Keratinocyte (primary cell): ENCODE measurements around the gene GPC1. TPM values are rescaled to one million over a fixed set of nuclear protein-coding genes. Genes with fewer than 3 reads are reported as not detected.
"Not testable (repeated sequence)": the region's sequence is repeated elsewhere in the genome, so short reads cannot be mapped to it uniquely, and the experiment has no call there.

ENCODE experiments used
- DNase-seq: peaks from one replicate; pipeline ENCODE4 v3.0.0-alpha.2; 2011; ENCODE audit warnings: low read depth, missing footprints, low spot score
- FAIRE-seq: peaks from 2 replicates; lab custom pipeline; 2011; peaks lifted over from hg19 to GRCh38; lab: Jason Lieb, UNC
- H2AFZ ChIP-seq: 2 replicates; pipeline ENCODE4 v1.6.0; 2012; ENCODE audit warnings: low read length, control low read depth, inconsistent platforms; ENCODE audit not compliant: control insufficient read depth
- H3K27ac ChIP-seq: 2 replicates; pipeline ENCODE4 v1.5.1; 2011; ENCODE audit warnings: low read length; ENCODE audit not compliant: control insufficient read depth, insufficient read depth
- H3K27me3 ChIP-seq: 3 replicates; pipeline ENCODE4 v1.6.0; 2011; ENCODE audit warnings: low read length; ENCODE audit not compliant: control insufficient read depth, insufficient read depth; ENCODE audit errors: extremely low read depth
- H3K36me3 ChIP-seq, 2 experiments: 2 replicates in 1 of 2; 3 replicates in 1 of 2; pipeline ENCODE4 v1.5.1; 2011; ENCODE audit warnings: low read length in 2 of 2, mild to moderate bottlenecking in 1 of 2; ENCODE audit not compliant: control insufficient read depth in 2 of 2, insufficient read depth in 2 of 2; ENCODE audit errors: extremely low read depth in 1 of 2
- H3K4me1 ChIP-seq: 3 replicates; pipeline ENCODE4 v1.5.1; 2011; ENCODE audit warnings: low read length; ENCODE audit not compliant: control insufficient read depth, insufficient read depth; ENCODE audit errors: extremely low read depth
- H3K4me2 ChIP-seq: 3 replicates; pipeline ENCODE4 v1.6.0; 2011; ENCODE audit warnings: low read depth, low read length; ENCODE audit not compliant: control insufficient read depth, insufficient read depth; ENCODE audit errors: extremely low read depth
- H3K4me3 ChIP-seq, 3 experiments: fragments of 200-600 bp in 1 of 3; sonication (generic) in 1 of 3; 2 replicates in 2 of 3; 3 replicates in 1 of 3; pipeline ENCODE4 v1.5.1; 2011 to 2016; ENCODE audit warnings: low read length in 3 of 3, mild to moderate bottlenecking in 3 of 3, control low read depth in 2 of 3, inconsistent platforms in 1 of 3, low read depth in 1 of 3, mixed read lengths in 1 of 3, mixed run types in 1 of 3, moderate library complexity in 1 of 3; ENCODE audit not compliant: control insufficient read depth in 2 of 3, insufficient read depth in 2 of 3; ENCODE audit errors: extremely low read depth in 1 of 3
- H3K79me2 ChIP-seq: 2 replicates; pipeline ENCODE4 v1.6.0; 2012; ENCODE audit warnings: low read length; ENCODE audit not compliant: control insufficient read depth, insufficient read depth
- H3K9ac ChIP-seq: 3 replicates; pipeline ENCODE4 v1.6.0; 2011; ENCODE audit warnings: low read length; ENCODE audit not compliant: control insufficient read depth, insufficient read depth; ENCODE audit errors: extremely low read depth
- H3K9me1 ChIP-seq: 3 replicates; pipeline ENCODE4 v1.6.0; 2011; ENCODE audit warnings: low read length; ENCODE audit not compliant: control insufficient read depth, insufficient read depth; ENCODE audit errors: extremely low read depth
- H3K9me3 ChIP-seq: 2 replicates; pipeline ENCODE4 v1.5.1; 2012; ENCODE audit warnings: low read depth, low read length; ENCODE audit not compliant: control insufficient read depth
- H4K20me1 ChIP-seq: 3 replicates; pipeline ENCODE4 v1.6.0; 2011; ENCODE audit warnings: low read length; ENCODE audit not compliant: control insufficient read depth, insufficient read depth; ENCODE audit errors: extremely low read depth
- CTCF ChIP-seq, 3 experiments: IDR thresholded peaks in 1 of 3; conservative IDR thresholded peaks in 1 of 3; optimal IDR thresholded peaks in 1 of 3; 2 replicates in 2 of 3; 3 replicates in 1 of 3; pipeline versions ENCODE3 to v1.5.1; 2011; ENCODE audit warnings: low read length in 3 of 3, mild to moderate bottlenecking in 3 of 3, moderate library complexity in 2 of 3, control low read depth in 1 of 3, inconsistent platforms in 1 of 3; ENCODE audit not compliant: insufficient read depth in 2 of 3; ENCODE audit errors: extremely low read depth in 1 of 3
- EZH2 ChIP-seq: IDR thresholded peaks from one replicate; pipeline ENCODE4 v1.6.1; 2012; ENCODE audit warnings: inconsistent platforms, mild to moderate bottlenecking, low read length, moderate library complexity
- dilution Hi-C: fragments of 300-500 bp; cut with MboI; formaldehyde crosslinking; loops from one replicate; pipeline ENCODE4 v1.7.0; 2020; ENCODE audit warnings: low sequenced_read_pairs; ENCODE audit not compliant: extremely low pct_ligation_motif_present
- polyA minus RNA-seq, 3 experiments: library from RNA; depleted of rRNA, polyadenylated mRNA; stranded (reverse); fragments of >200 nt; gene quantifications; 1 replicate in 1 of 3; 2 replicates in 1 of 3; 3 replicates in 1 of 3; pipeline ENCODE4 v1.2.3, GENCODE V29; 2011
- polyA plus RNA-seq, 5 experiments: library from polyadenylated mRNA; depleted of rRNA in 3 of 5; stranded (reverse) in 3 of 5; stranded (forward) in 1 of 5; unstranded in 1 of 5; fragments of >200 nt; gene quantifications; 1 replicate in 1 of 5; 2 replicates in 3 of 5; 3 replicates in 1 of 5; pipeline versions ENCODE4 v1.2.1 to v1.2.3, GENCODE V29; 2011 to 2012; ENCODE audit warnings: missing spikeins in 2 of 5, low read depth in 1 of 5, low replicate concordance in 1 of 5

GPC1 gene
- polyA plus RNA-seq (46.6 to 117 TPM (median 75.0 TPM) in 3 replicates), polyA minus RNA-seq (60.5 to 117 TPM (median 94.2 TPM) in 3 replicates)
- polyA plus RNA-seq (2011; ENCODE audit: low read depth): 105 TPM
- 23.2 and 63.7 TPM in 2 replicates for polyA plus RNA-seq (2011; cell fraction: cytosol; rRNA removed)
- 161 and 211 TPM in 2 replicates for polyA plus RNA-seq (2011; cell fraction: nucleus; rRNA removed)
- polyA plus RNA-seq (2012; ENCODE audit: low replicate concordance): 87.4 and 108 TPM in 2 replicates
- polyA minus RNA-seq (2011; cell fraction: cytosol; rRNA and poly(A)+ RNA removed): 188 TPM
- polyA minus RNA-seq (2011; cell fraction: nucleus; rRNA and poly(A)+ RNA removed): 272 and 312 TPM in 2 replicates

- no peak for TF ChIP-seq EZH2
- TF ChIP-seq CTCF (optimal IDR thresholded peaks at IDR 0.05 in 1 of 3, IDR thresholded peaks at IDR 0.05 in 1 of 3, conservative IDR thresholded peaks at IDR 0.05 in 1 of 3; ENCODE audit: extremely low read depth in 1 of 3, insufficient read depth in 2 of 3, low read length in 3 of 3): no peak
- Histone ChIP-seq H3K9me3 (no peaks in the 10 kb centered on the region), H4K20me1 (peaks cover 13% of the 10 kb centered on the region), H3K36me3 (peaks cover 0 to 2% of the 10 kb centered on the region in 2 experiments), H3K4me2 (peak within 1 kb of the TSS; percentile 91), H3K9me1 (no peaks in the 10 kb centered on the region), H3K4me1 (peaks cover 34% of the 10 kb centered on the region), H3K9ac (peak within 1 kb of the TSS; percentile 89), H3K27ac (peak within 1 kb of the TSS; percentile 95), H3K27me3 (no peaks in the 10 kb centered on the region), H3K4me3 (peak within 1 kb of the TSS; percentile 69 to 87 (median 83)), H3K79me2 (peaks cover 44% of the 10 kb centered on the region), H2AFZ (no peak within 1 kb of the TSS)
- FAIRE-seq: no peak
- dilution Hi-C loops: no loop called here
- DNase-seq: no peak
Observed at GRCh38 chr2:240435457-240435947, at the start of gene GPC1. Gene GPC1, plus strand, starts transcription at chr2:240435663. Its CDS starts 256 bp downstream, at chr2:240435919.

GRCh38 chr2:240386326-240386725 lies 49.1 kb upstream of the GPC1 start:
- Histone ChIP-seq H3K9me1 (no peaks in the 10 kb centered on the region), H3K27me3 (no peaks in the 10 kb centered on the region), H4K20me1 (no peaks in the 10 kb centered on the region), H3K79me2 (no peaks in the 10 kb centered on the region), H3K36me3 (no peaks in the 10 kb centered on the region), H3K4me1 (peaks cover 3% of the 10 kb centered on the region), H2AFZ (no peak overlapping the region), H3K4me3 (no peak overlapping the region), H3K9ac (no peak overlapping the region), H3K9me3 (no peaks in the 10 kb centered on the region), H3K27ac (no peak overlapping the region), H3K4me2 (no peak overlapping the region)
- FAIRE-seq (no peak), DNase-seq (no peak)
- dilution Hi-C loops: no loop called here
- no peak for TF ChIP-seq EZH2
- TF ChIP-seq CTCF (optimal IDR thresholded peaks at IDR 0.05 in 1 of 3, IDR thresholded peaks at IDR 0.05 in 1 of 3, conservative IDR thresholded peaks at IDR 0.05 in 1 of 3; ENCODE audit: extremely low read depth in 1 of 3, insufficient read depth in 2 of 3, low read length in 3 of 3): no peak

- H3K4me1 ChIP-seq, H3K79me2 ChIP-seq, H3K9me3 ChIP-seq, H3K27me3 ChIP-seq, H2AFZ ChIP-seq, H3K9ac ChIP-seq, FAIRE-seq, DNase-seq, H3K4me2 ChIP-seq, H3K27ac ChIP-seq, H3K4me3 ChIP-seq, H3K9me1 ChIP-seq, H4K20me1 ChIP-seq, H3K36me3 ChIP-seq, dilution Hi-C loops: not testable (repeated sequence)
Observed at GRCh38 chr2:240386743-240387142, 48.7 kb upstream of the GPC1 start.
